ENCODE data around the gene SNAPC4. TPM values are rescaled to one million over a fixed set of nuclear protein-coding genes. Genes with fewer than 3 reads are reported as not detected.

The SNAPC4 gene
- total and polyA plus RNA-seq, 2 of the 8 experiments (the other 6 are each of a cell fraction or from before 2014, with no cell fraction given): 6.9 to 18.1 TPM

- Histone ChIP-seq H3K4me1 (replicated peaks in 1 of 4; ENCODE audit: control insufficient read depth in 3 of 4, insufficient read depth in 4 of 4, low read length in 3 of 4) (0 out of 7 replicates have a peak, but pooled peaks cover 0 to 2% (median 0%) of the 10 kb centered on the region in 4 experiments), H4K5ac (ENCODE audit: insufficient read length, low read depth, low read length) (no peak overlapping the region), H2BK5ac (ENCODE audit: low read depth, low read length) (no peak overlapping the region), H3K9me3 (ENCODE audit: insufficient read depth in 2 of 2, low read depth in 1 of 2, low read length in 1 of 2) (no peaks in the 10 kb centered on the region), H4K8ac (ENCODE audit: extremely low read depth, insufficient read depth, low read length) (no peak overlapping the region), H3K23me2 (ENCODE audit: low read depth, low read length) (peaks cover 2% of the 10 kb centered on the region; the same call in 1 of the 2 replicates), H4K20me1 (replicated peaks in 1 of 2; ENCODE audit: control insufficient read depth in 1 of 2, insufficient read depth in 2 of 2, low read length in 2 of 2) (peaks cover 5 to 13% of the 10 kb centered on the region in 2 experiments), H3K14ac (ENCODE audit: insufficient read length) (no peak overlapping the region), H3K79me1 (ENCODE audit: low read depth, low read length) (no peaks in the 10 kb centered on the region), H3K18ac (ENCODE audit: extremely low read depth, low read length) (no peak overlapping the region), H3K27me3 (replicated peaks in 1 of 4; ENCODE audit: control insufficient read depth in 3 of 4, extremely low read depth in 1 of 4, insufficient read depth in 3 of 4, low read length in 3 of 4) (no peaks in the 10 kb centered on the region), H2BK12ac (ENCODE audit: low read depth, low read length) (no peak overlapping the region), H3K4ac (replicated peaks; ENCODE audit: insufficient read length, low read depth, low read length) (no peak overlapping the region), H3K36me3 (ENCODE audit: control insufficient read depth in 2 of 4, insufficient read depth in 4 of 4, low read length in 3 of 4) (peaks cover 18 to 43% (median 28%) of the 10 kb centered on the region in 4 experiments), H3K4me2 (ENCODE audit: insufficient read depth in 1 of 2, low read depth in 2 of 2, low read length in 2 of 2) (no peak overlapping the region), H3K79me2 (ENCODE audit: control insufficient read depth in 1 of 2, insufficient read depth in 2 of 2, low read length in 2 of 2) (no peaks in the 10 kb centered on the region), H2BK120ac (replicated peaks; ENCODE audit: low read depth, low read length) (no peak overlapping the region), H3K4me3 (ENCODE audit: extremely low read depth in 1 of 4, insufficient read depth in 2 of 4, low read depth in 3 of 4, low read length in 4 of 4) (no peak overlapping the region), H4K91ac (replicated peaks; ENCODE audit: insufficient read length, low read length) (no peak overlapping the region), H2BK15ac (ENCODE audit: low read length) (no peak overlapping the region), H3K9ac (replicated peaks in 1 of 4; ENCODE audit: extremely low read depth in 1 of 4, low read depth in 3 of 4, low read length in 3 of 4) (no peak overlapping the region), H2BK20ac (ENCODE audit: low read length) (no peak overlapping the region), H3K56ac (replicated peaks; ENCODE audit: insufficient read length, low read depth, low read length) (no peak overlapping the region), H3K23ac (ENCODE audit: insufficient read length) (no peak overlapping the region), H3K27ac (ENCODE audit: low read depth, low read length) (no peak overlapping the region), H2AFZ (ENCODE audit: low read length) (no peak overlapping the region), H2AK5ac (ENCODE audit: low read depth, low read length) (no peak overlapping the region)
- FAIRE-seq: no peak
- POLR2A ChIA-PET (ENCODE audit: partially characterized antibody): interaction anchor here (1.0 to 4.4 kb wide), 4 partner anchors 21 to 42 kb away, joined by 3 to 23 read pairs (median 9); partner anchors contain the start of gene SNAPC4
- no peak for DNase-seq (ENCODE audit: low read depth in 1 of 2, low spot score in 2 of 2)
- CTCF ChIA-PET (ENCODE audit: partially characterized antibody): interaction anchor here (0.6 to 2.5 kb wide), 5 partner anchors 43 to 1764 kb away, joined by 4 to 10 read pairs (median 5); partner anchors contain the start of gene DNLZ
- WGBS, 2 experiments (ENCODE audit: extremely low coverage in 1 of 2, insufficient coverage in 1 of 2, insufficient read length in 1 of 2, insufficient replicate concordance in 2 of 2, low coverage in 1 of 2, low lambda C conversion rate in 2 of 2, missing lambda C conversion rate in 1 of 2): 95% methylated on average over 20 of the region's 20 CpGs; no CpG with 5 or more reads in 1 of the 2 experiments
- TF ChIP-seq BCL11A (IDR thresholded peaks at IDR 0.05; ENCODE audit: low read depth in 2 of 2, low read length in 2 of 2): no peak
- no peak for TF ChIP-seq SIX5 (IDR thresholded peaks at IDR 0.05; ENCODE audit: low read depth, low read length)
- TF ChIP-seq CHD2 (IDR thresholded peaks at IDR 0.05; ENCODE audit: low read length): no peak
- TF ChIP-seq, protein P1, sequence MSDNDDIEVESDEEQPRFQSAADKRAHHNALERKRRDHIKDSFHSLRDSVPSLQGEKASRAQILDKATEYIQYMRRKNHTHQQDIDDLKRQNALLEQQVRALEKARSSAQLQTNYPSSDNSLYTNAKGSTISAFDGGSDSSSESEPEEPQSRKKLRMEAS (IDR thresholded peaks at IDR 0.05): no peak
- no peak for TF ChIP-seq TAF7 (optimal IDR thresholded peaks at IDR 0.05; ENCODE audit: borderline replicate concordance, low read depth, low read length)
- TF ChIP-seq NRF1 (IDR thresholded peaks at IDR 0.05; ENCODE audit: low read depth, low read length): no peak
- no peak for TF ChIP-seq EGR1 (IDR thresholded peaks at IDR 0.05; ENCODE audit: borderline replicate concordance, low read depth, low read length)
- TF ChIP-seq GTF2F1 (IDR thresholded peaks at IDR 0.05; ENCODE audit: borderline replicate concordance, low read depth, low read length): no peak
- TF ChIP-seq HDAC2 (IDR thresholded peaks at IDR 0.05; ENCODE audit: borderline replicate concordance in 1 of 2, low read depth in 2 of 2, low read length in 2 of 2): no peak
- TF ChIP-seq SUZ12 (IDR thresholded peaks at IDR 0.05; ENCODE audit: low read length): no peak
- TF ChIP-seq RFX5 (IDR thresholded peaks at IDR 0.05; ENCODE audit: borderline replicate concordance, low read depth, low read length): no peak
- TF ChIP-seq GABPA (IDR thresholded peaks at IDR 0.05; ENCODE audit: borderline replicate concordance, insufficient read depth, low read length): no peak
- TF ChIP-seq FOSL1 (IDR thresholded peaks at IDR 0.05; ENCODE audit: insufficient read depth, low read depth, low read length): no peak
- TF ChIP-seq POU5F1 (IDR thresholded peaks at IDR 0.05; ENCODE audit: low read depth, low read length): no peak
Measured at GRCh38 chr9:136444102-136444501, 44.1 kb upstream of the SNAPC4 start.
